Ascending aorta (tissue), 2 donors: Measurements from ENCODE around the gene KCNMA1. TPM values are rescaled to one million over a fixed set of nuclear protein-coding genes. Genes with fewer than 3 reads are reported as not detected.

Experiments
- DNase-seq, 2 donors: peaks; one replicate each; pipeline ENCODE4 v3.0.0-alpha.2; 2019; ENCODE audit warnings: low spot score in 2 of 2
- H3K27ac ChIP-seq, 2 donors: fragments of 200-600 bp; sonication (generic); one replicate each; pipeline ENCODE4 v1.5.1; 2016 to 2017; ENCODE audit warnings: mild to moderate bottlenecking in 1 of 2
- H3K27me3 ChIP-seq: fragments of 200-600 bp; sonication (generic); one replicate; pipeline ENCODE4 v1.5.1; 2017
- H3K36me3 ChIP-seq, 2 donors: fragments of 200-600 bp; sonication (generic); one replicate each; pipeline ENCODE4 v1.5.1; 2016
- H3K4me1 ChIP-seq, 2 donors: fragments of 200-600 bp; sonication (generic); one replicate each; pipeline ENCODE4 v1.5.1; 2016 to 2017; ENCODE audit warnings: mild to moderate bottlenecking in 1 of 2
- H3K4me3 ChIP-seq, 2 donors: fragments of 200-600 bp; sonication (generic); one replicate each; pipeline ENCODE4 v1.5.1; 2016 to 2017; ENCODE audit warnings: mild to moderate bottlenecking in 1 of 2
- H3K9me3 ChIP-seq, 2 donors: fragments of 200-600 bp; sonication (generic); one replicate each; pipeline ENCODE4 v1.5.1; 2016
- intact Hi-C: fragments of 100-400 bp; cut with DNase I; formaldehyde crosslinking; loops from one replicate; pipeline ENCODE4 v1.15.1; 2023
- total RNA-seq: library from RNA; depleted of rRNA; stranded (reverse); fragments of >200 nt; gene quantifications from one replicate; pipeline ENCODE4 v1.1.0, GENCODE V29; 2016
- TF ChIP-seq, protein P1 (sequence below), 3 experiments: fragments of 200-600 bp in 2 of 3; fragments of 450-650 bp in 1 of 3; sonication (generic) in 2 of 3; IDR thresholded peaks; one replicate each; pipeline ENCODE4 v1.5.1; 2016 to 2019; ENCODE audit warnings: antibody characterized with exemption in 3 of 3, mild to moderate bottlenecking in 1 of 3, moderate library complexity in 1 of 3

Gene KCNMA1
- total RNA-seq, 1 donor from 2014 or later, result 28.6 TPM

DNA sequence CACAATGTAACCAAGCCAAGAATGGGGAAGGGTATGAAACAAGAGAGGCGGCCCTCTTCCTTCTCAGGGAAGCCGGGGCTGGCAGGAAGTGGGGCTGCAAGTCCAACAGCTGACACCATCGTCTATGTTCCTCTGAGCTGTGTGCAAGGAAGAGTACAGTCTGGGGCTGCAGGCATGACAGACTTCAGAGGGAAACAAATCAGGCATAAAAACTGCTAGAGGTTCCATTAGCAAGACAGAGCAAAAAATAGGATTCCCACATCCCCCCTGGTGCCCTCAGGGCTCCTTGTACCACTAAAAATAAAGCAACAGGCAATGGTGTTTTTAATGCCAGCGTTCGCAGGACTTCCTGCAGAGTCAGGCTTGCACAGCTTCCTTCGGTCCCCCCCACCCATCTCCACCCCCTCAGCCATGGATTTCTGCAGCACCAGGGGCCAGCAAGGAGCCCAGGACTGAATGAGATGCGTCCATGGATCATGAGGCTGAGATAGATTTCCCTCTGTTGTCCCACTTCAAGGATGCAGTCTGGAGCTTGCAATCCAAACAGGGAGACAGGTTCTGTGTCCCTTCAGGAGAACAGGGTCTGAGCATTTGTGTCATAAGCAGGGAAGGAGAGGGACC is 34.6 kb downstream of the KCNMA1 start:
- no peaks in the 10 kb centered on the region for H3K27me3 ChIP-seq
- DNase-seq, result no peak
- no peaks in the 10 kb centered on the region for H3K9me3 ChIP-seq
- TF ChIP-seq, protein P1, sequence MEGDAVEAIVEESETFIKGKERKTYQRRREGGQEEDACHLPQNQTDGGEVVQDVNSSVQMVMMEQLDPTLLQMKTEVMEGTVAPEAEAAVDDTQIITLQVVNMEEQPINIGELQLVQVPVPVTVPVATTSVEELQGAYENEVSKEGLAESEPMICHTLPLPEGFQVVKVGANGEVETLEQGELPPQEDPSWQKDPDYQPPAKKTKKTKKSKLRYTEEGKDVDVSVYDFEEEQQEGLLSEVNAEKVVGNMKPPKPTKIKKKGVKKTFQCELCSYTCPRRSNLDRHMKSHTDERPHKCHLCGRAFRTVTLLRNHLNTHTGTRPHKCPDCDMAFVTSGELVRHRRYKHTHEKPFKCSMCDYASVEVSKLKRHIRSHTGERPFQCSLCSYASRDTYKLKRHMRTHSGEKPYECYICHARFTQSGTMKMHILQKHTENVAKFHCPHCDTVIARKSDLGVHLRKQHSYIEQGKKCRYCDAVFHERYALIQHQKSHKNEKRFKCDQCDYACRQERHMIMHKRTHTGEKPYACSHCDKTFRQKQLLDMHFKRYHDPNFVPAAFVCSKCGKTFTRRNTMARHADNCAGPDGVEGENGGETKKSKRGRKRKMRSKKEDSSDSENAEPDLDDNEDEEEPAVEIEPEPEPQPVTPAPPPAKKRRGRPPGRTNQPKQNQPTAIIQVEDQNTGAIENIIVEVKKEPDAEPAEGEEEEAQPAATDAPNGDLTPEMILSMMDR (IDR thresholded peaks at IDR 0.05), result no peak
- intact Hi-C loops, result no loop called here
- H3K36me3 ChIP-seq, result no peaks in the 10 kb centered on the region
- H3K4me3 ChIP-seq, result peak overlapping the region in 1 of 2 donors; percentile 10
- peak overlapping the region; percentile 7 to 10 for H3K27ac ChIP-seq
- H3K4me1 ChIP-seq, result peaks cover 11 to 44% of the 10 kb centered on the region in 2 donors

DNA sequence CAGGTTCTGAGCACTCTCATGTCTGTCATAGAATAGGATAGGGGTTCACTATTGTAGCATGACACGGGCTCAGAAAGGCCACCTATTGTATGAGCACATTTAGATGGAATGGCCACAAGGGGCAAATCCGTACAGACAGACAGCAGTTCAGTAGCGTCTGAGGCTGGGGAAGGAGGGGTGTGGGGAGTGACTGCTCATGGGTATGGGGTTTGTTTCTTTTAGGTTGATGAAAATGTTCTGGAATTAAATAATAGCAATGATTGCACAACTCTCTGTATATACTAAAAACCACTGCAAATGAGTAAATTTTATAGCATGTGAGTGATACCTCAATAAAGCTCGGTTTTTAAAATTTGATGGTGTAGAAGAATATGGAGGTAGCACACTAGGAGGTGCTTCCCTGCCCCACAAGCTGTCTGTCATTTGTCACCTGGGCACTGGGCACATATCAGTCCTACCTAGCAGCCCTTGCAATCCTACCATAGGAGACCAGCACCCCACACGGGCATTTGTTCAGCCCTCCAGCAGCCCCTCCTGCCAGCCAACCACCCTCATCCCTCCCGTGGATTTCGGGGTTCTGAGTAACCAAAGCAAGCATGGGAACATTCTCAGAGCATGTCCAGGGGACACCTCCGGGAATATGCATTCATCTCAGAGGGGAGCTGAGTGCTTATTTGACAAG is 35.2 kb downstream of the KCNMA1 start:
- intact Hi-C loops, result no loop called here

DNA sequence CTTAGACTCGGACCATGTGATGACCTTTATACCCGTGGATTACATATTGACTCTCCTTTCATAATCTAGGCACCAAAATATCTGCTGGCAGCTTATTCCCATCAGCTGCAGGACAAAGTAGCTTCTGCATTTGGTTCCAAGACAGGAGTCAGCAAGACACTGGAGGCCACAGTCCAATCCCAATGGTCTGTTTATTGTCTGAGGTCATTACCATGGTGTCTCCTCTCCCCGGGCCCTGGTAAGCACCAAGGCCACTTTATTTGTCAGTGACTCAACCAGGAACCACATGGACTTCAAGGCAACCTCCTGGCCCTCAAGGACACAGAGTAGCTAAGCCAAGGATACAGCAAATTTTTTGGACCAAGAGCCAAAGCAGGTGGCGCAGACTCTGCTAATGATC is 36.1 kb downstream of the KCNMA1 start:
- H3K36me3 ChIP-seq, result no peaks in the 10 kb centered on the region
- intact Hi-C loops, result no loop called here
- no peak overlapping the region for H3K27ac ChIP-seq

More for the DNA sequence above, 35.2 kb downstream of the KCNMA1 start:
- Histone ChIP-seq H3K4me3 (no peak overlapping the region), H3K9me3 (no peaks in the 10 kb centered on the region), H3K27me3 (no peaks in the 10 kb centered on the region), H3K27ac (peak overlapping the region in 1 of 2 donors; percentile 7), H3K36me3 (no peaks in the 10 kb centered on the region), H3K4me1 (peaks cover 11 to 46% of the 10 kb centered on the region in 2 donors)
- DNase-seq, result no peak
- TF ChIP-seq, protein P1 (IDR thresholded peaks at IDR 0.05), result no peak

DNA sequence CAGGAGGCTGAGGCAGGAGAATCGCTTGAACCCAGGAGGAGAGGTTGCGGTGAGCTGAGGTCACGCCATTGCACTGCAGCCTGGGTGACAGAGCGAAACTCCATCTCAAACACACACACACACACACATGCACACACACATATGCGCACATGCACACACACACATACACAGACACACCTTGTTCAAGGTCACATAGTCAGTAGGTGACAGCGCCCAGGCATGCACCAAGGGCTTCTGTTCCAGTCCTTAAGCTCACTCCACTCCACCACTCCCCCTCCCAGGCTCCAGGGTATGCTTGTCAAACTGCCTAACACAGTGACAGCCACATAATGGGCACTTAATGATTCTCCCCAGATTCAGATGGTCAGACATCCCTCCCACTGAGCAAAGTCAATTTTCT is 37.0 kb downstream of the KCNMA1 start:
- no peaks in the 10 kb centered on the region for H3K9me3 ChIP-seq
- no peak overlapping the region for H3K27ac ChIP-seq
- intact Hi-C loops, result no loop called here
- no peak for DNase-seq
- H3K4me1 ChIP-seq, result peaks cover 11 to 46% of the 10 kb centered on the region in 2 donors
- TF ChIP-seq, protein P1 (IDR thresholded peaks at IDR 0.05), result no peak
- H3K36me3 ChIP-seq, result no peaks in the 10 kb centered on the region
- no peaks in the 10 kb centered on the region for H3K27me3 ChIP-seq
- H3K4me3 ChIP-seq, result no peak overlapping the region

More for the DNA sequence above, 36.1 kb downstream of the KCNMA1 start:
- Histone ChIP-seq H3K27me3 (no peaks in the 10 kb centered on the region), H3K4me3 (no peak overlapping the region), H3K9me3 (no peaks in the 10 kb centered on the region), H3K4me1 (peaks cover 11 to 46% of the 10 kb centered on the region in 2 donors)
- TF ChIP-seq, protein P1 (IDR thresholded peaks at IDR 0.05), result no peak
- no peak for DNase-seq

DNA sequence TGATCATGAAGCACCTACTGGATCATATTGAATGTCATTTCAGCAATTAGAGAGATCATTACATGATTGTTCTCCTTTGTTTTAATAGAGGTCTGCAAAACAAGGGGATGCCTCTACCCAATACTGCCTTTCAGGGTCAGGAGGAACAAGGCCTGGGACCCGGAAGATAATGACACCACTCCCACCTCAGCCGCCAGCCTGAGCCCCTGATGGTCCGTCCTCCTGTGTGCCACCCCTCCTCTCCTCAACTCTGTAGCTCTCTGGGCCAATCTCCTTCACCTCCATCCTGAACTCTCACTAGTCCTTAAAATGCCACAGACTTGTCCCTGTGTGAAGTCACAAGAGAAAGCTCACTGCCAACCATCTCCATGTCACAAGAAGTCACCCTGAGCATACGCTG is 38.0 kb downstream of the KCNMA1 start:
- Histone ChIP-seq H3K27me3 (no peaks in the 10 kb centered on the region), H3K36me3 (no peaks in the 10 kb centered on the region), H3K9me3 (no peaks in the 10 kb centered on the region), H3K4me1 (peaks cover 11 to 40% of the 10 kb centered on the region in 2 donors), H3K27ac (peak overlapping the region in 1 of 2 donors; percentile 11), H3K4me3 (no peak overlapping the region)
- no peak for DNase-seq
- intact Hi-C loops, result no loop called here
- TF ChIP-seq, protein P1 (IDR thresholded peaks at IDR 0.05), result no peak
